Small intestine (tissue), 7 donors: ENCODE measurements around the gene REPS2. TPM values are rescaled to one million over a fixed set of nuclear protein-coding genes. Genes with fewer than 3 reads are reported as not detected.

Experiments
- DNase-seq, 2 donors: peaks; one replicate each; pipeline versions ENCODE4 v3.0.0 to v3.0.0-alpha.2; 2013
- FAIRE-seq: peaks from 2 replicates; lab custom pipeline; 2012; peaks lifted over from hg19 to GRCh38; lab: Jason Lieb, UNC
- H3K27ac ChIP-seq, 3 donors: one replicate each; pipeline ENCODE4 v1.5.1; 2013; ENCODE audit warnings: low read length in 2 of 3, mild to moderate bottlenecking in 2 of 3, control low read depth in 1 of 3, inconsistent platforms in 1 of 3, low read depth in 1 of 3, moderate library complexity in 1 of 3
- H3K27me3 ChIP-seq, 3 donors: one replicate each; pipeline ENCODE4 v1.6.1; 2013; ENCODE audit warnings: low read length in 3 of 3, inconsistent platforms in 1 of 3; ENCODE audit not compliant: control insufficient read depth in 3 of 3, insufficient read depth in 3 of 3
- H3K36me3 ChIP-seq, 3 donors: one replicate each; pipeline ENCODE4 v1.6.1; 2013; ENCODE audit warnings: low read length in 3 of 3, inconsistent platforms in 1 of 3, low read depth in 1 of 3, mild to moderate bottlenecking in 1 of 3, moderate library complexity in 1 of 3; ENCODE audit not compliant: control insufficient read depth in 3 of 3, insufficient read depth in 2 of 3
- H3K4me1 ChIP-seq, 3 donors: one replicate each; pipeline ENCODE4 v1.6.1; 2013; ENCODE audit warnings: low read length in 2 of 3, inconsistent platforms in 1 of 3, low read depth in 1 of 3, mild to moderate bottlenecking in 1 of 3, moderate library complexity in 1 of 3; ENCODE audit not compliant: control insufficient read depth in 3 of 3, insufficient read depth in 2 of 3
- H3K4me3 ChIP-seq, 3 donors: one replicate each; pipeline ENCODE4 v1.5.1; 2013; ENCODE audit warnings: low read length in 3 of 3, control low read depth in 1 of 3, inconsistent platforms in 1 of 3, low read depth in 1 of 3, mild to moderate bottlenecking in 1 of 3, moderate library complexity in 1 of 3
- H3K9me3 ChIP-seq, 2 donors: one replicate each; pipeline ENCODE4 v1.6.1; 2013; ENCODE audit warnings: low read depth in 1 of 2, low read length in 1 of 2; ENCODE audit not compliant: control insufficient read depth in 2 of 2, insufficient read depth in 1 of 2
- WGBS, 3 donors: extraction: QIAGEN DNeasy Blood & Tissue Kit; methylation state at CpG; one replicate each; pipeline ENCODE4 v1.1.7; 2013; 5-methylcytosine and 5-hydroxymethylcytosine counted together
- polyA plus RNA-seq, 4 donors: library from polyadenylated mRNA; stranded (reverse) in 3 of 4; unstranded in 1 of 4; fragments of 200-250 nt in 3 of 4; fragments of 120-200 nt in 1 of 4; gene quantifications; one replicate each; pipeline versions ENCODE4 v1.2.1 to v1.2.3, GENCODE V29; 2013
- donor health status: healthy with polysubstance abuse.
- donor health status: control.
- donor health status: control.
- donor health status: Bipolar disorder and iron deficiency.
- donor health status: healthy.

REPS2 gene
- polyA plus RNA-seq, 4 donors, result 1.3 to 8.3 (median 3.2) TPM

GRCh38 chrX:16983051-16983450, 36.6 kb downstream of the REPS2 start:
- Histone ChIP-seq H3K27ac (no peak overlapping the region), H3K9me3 (no peaks in the 10 kb centered on the region), H3K4me1 (no peaks in the 10 kb centered on the region), H3K36me3 (no peaks in the 10 kb centered on the region), H3K4me3 (no peak overlapping the region), H3K27me3 (no peaks in the 10 kb centered on the region)
- FAIRE-seq (no peak), DNase-seq (no peak)
- 63 to 79% (median 63%) methylated on average over 1 of the region's 1 CpG for WGBS, 3 donors

DNA sequence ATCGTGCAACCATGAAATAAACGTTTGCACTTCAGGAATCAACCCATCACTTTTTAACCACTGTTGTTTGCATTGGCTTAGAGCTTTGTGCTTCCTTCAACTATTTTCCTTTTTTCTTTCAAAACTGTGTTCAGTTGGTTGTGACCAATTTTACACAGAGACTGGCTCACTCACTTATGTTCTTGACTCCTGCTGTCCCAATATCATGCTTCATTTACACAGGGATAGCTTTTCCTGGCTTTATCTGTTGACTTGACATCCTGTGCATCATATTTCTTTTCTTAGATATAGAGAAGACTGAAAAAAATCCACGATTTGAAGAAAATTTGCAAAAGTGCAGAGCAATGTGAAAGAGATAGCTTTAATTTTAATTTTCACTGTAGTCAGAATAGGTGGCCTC, 38.8 kb downstream of the REPS2 start:
- Histone ChIP-seq H3K4me1 (no peaks in the 10 kb centered on the region), H3K9me3 (no peaks in the 10 kb centered on the region), H3K27me3 (no peaks in the 10 kb centered on the region), H3K4me3 (no peak overlapping the region), H3K36me3 (no peaks in the 10 kb centered on the region), H3K27ac (no peak overlapping the region)
- WGBS, 3 donors, result 41 to 61% (median 49%) methylated on average over 3 of the region's 3 CpGs
- no peak for FAIRE-seq
- DNase-seq, result no peak

DNA sequence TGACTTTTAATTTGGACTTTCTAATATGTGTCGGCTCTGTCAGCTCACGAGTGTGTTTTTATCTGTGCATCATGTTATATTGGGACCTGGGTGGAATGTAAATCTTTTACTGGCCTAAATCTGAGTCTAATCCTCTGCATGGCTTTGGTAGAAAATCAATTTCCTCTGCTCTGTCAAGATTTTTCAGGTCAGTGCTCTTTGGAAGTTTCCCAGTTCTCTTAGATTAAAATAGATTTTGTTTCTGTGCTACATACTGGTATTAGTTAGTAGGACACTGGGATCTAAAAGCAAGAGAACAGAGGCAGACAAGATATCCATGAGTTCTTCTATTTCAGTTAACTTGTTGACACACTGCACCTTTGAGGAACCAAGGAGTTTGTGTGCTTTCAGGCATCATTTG, 39.7 kb downstream of the REPS2 start:
- FAIRE-seq, result no peak

DNA sequence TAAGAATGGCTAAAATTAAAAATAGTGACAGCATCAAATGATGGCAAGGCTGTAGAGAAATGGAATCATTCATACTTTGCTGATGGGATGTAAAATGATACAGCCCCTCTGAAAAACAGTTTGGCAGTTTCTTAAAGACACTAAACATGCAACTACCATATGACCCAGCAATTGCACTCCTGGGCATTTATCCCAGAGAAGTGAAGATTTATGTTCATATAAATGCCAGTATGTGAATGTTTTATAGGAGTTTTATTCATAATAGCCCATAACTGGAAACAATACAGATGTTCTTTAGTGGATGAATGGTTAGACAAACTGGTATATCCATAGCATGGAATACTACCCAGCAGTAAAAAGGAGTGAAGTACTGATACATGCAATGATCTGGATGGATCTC, 43.3 kb downstream of the REPS2 start:
- H3K27me3 ChIP-seq, result no peaks in the 10 kb centered on the region
- no peak for FAIRE-seq

More for the DNA sequence above, 39.7 kb downstream of the REPS2 start:
- Histone ChIP-seq H3K36me3 (no peaks in the 10 kb centered on the region), H3K4me1 (no peaks in the 10 kb centered on the region), H3K4me3 (no peak overlapping the region), H3K27me3 (no peaks in the 10 kb centered on the region), H3K27ac (no peak overlapping the region), H3K9me3 (no peaks in the 10 kb centered on the region)
- DNase-seq, result no peak
- WGBS, 3 donors, result 70 to 88% (median 82%) methylated on average over 2 of the region's 2 CpGs

DNA sequence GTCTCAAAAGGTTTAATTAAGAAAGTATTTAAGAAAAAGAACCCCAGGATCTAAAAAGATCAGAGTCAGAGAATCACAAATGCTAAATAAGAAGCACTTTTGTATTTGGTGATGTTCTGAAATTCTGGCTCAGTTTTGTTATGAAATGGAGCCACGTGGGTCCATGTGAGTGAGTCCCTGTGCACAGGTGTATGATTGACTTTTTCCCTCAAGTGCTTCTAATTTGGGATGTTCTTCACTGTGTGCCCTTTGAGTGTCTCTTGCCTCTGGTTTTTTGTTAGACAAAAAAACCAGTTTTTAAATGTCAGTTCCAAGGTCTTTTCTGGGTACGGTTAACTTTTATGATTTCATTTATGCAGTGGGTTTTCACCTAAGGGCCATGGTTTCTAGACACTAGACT, 44.4 kb downstream of the REPS2 start:
- DNase-seq (no peak), FAIRE-seq (no peak)
- Histone ChIP-seq H3K27me3 (no peaks in the 10 kb centered on the region), H3K4me1 (peaks cover 0 to 5% (median 0%) of the 10 kb centered on the region in 3 donors), H3K27ac (no peak overlapping the region), H3K36me3 (no peaks in the 10 kb centered on the region), H3K9me3 (no peaks in the 10 kb centered on the region), H3K4me3 (no peak overlapping the region)
- WGBS, 3 donors, result 76 to 86% (median 82%) methylated on average over 2 of the region's 2 CpGs

More for the DNA sequence above, 43.3 kb downstream of the REPS2 start:
- DNase-seq, result no peak
- H3K4me1 ChIP-seq, result peaks cover 0 to 5% (median 0%) of the 10 kb centered on the region in 3 donors
- H3K9me3 ChIP-seq, result no peaks in the 10 kb centered on the region
- H3K36me3 ChIP-seq, result no peaks in the 10 kb centered on the region
- no peak overlapping the region for H3K4me3 ChIP-seq
- no peak overlapping the region for H3K27ac ChIP-seq

GRCh38 chrX:16992445-16992844, 46.0 kb downstream of the REPS2 start:
- DNase-seq, result no peak
- WGBS, 3 donors, result 78 to 82% (median 80%) methylated on average over 3 of the region's 3 CpGs
- FAIRE-seq, result no peak
- H3K9me3 ChIP-seq, result no peaks in the 10 kb centered on the region
- H3K36me3 ChIP-seq, result no peaks in the 10 kb centered on the region
- H3K27ac ChIP-seq, result peak overlapping the region in 1 of 3 donors; percentile 13
- H3K4me1 ChIP-seq, result peaks cover 0 to 5% (median 0%) of the 10 kb centered on the region in 3 donors
- no peak overlapping the region for H3K4me3 ChIP-seq
- no peaks in the 10 kb centered on the region for H3K27me3 ChIP-seq

DNA sequence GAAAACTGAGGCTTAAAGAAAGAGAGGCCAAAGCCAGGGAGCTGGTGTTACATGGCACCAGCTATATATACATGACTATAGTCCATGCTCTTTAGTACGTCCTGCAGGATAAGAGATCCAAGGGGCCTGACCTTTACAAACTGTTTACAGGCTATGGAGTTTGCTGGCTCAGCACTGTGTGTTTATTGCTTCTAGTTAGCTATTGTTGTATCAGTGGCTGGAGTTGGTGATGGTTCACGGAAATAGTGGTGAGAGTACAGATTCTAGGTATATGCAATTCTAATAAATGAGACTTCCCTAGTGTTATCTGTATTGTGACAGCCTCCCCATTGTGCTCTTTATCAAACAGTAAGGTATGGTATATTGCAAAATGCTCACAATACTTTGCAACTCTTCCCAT, 46.5 kb downstream of the REPS2 start:
- peak; percentile 61 to 69 for DNase-seq
- Histone ChIP-seq H3K4me1 (peaks cover 0 to 5% (median 0%) of the 10 kb centered on the region in 3 donors), H3K27me3 (no peaks in the 10 kb centered on the region), H3K36me3 (no peaks in the 10 kb centered on the region), H3K9me3 (no peaks in the 10 kb centered on the region), H3K27ac (peak overlapping the region in 1 of 3 donors; percentile 56), H3K4me3 (no peak overlapping the region)
- no peak for FAIRE-seq
- WGBS, 3 donors, result 25 to 49% (median 42%) methylated on average over 2 of the region's 2 CpGs

GRCh38 chrX:16993791-16994318, 47.4 kb downstream of the REPS2 start:
- Histone ChIP-seq H3K27me3 (no peaks in the 10 kb centered on the region), H3K36me3 (no peaks in the 10 kb centered on the region), H3K4me1 (peaks cover 0 to 5% (median 0%) of the 10 kb centered on the region in 3 donors), H3K9me3 (no peaks in the 10 kb centered on the region), H3K27ac (peak overlapping the region in 1 of 3 donors; percentile 56), H3K4me3 (no peak overlapping the region)
- no peak for DNase-seq
- WGBS, 3 donors, result 67 to 78% (median 76%) methylated on average over 4 of the region's 4 CpGs
- FAIRE-seq, result no peak

DNA sequence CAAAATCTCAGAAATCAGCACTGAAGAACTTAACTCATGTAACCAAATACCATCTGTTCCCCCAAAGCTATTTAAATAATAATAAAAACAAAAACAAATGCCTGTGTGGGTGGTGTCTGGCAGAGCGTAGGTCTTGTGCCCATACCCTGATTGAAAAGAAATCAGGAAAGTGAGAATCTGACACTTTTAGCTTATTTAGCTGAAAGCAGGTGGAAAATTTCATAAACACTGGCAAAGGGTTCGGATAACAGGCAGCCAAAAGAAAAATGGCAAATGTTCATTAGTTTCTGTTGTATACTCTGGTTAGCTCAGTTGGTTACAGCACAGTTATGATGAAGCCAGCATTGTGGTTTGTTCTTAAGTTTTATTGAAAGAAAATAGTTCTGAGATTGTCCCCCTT, 48.3 kb downstream of the REPS2 start:
- DNase-seq (no peak), FAIRE-seq (no peak)
- Histone ChIP-seq H3K27me3 (no peaks in the 10 kb centered on the region), H3K9me3 (no peaks in the 10 kb centered on the region), H3K4me1 (peaks cover 0 to 5% (median 0%) of the 10 kb centered on the region in 3 donors), H3K27ac (no peak overlapping the region), H3K36me3 (no peaks in the 10 kb centered on the region), H3K4me3 (no peak overlapping the region)
- 74 to 89% (median 79%) methylated on average over 2 of the region's 2 CpGs for WGBS, 3 donors
